Fibroblast of lung (primary cell): ENCODE measurements around the gene C17orf78. TPM values are rescaled to one million over a fixed set of nuclear protein-coding genes. Genes with fewer than 3 reads are reported as not detected.

Source experiments
- DNase-seq, 2 donors: peaks; one replicate each; pipeline versions ENCODE4 v3.0.0 to v3.0.0-alpha.2; 2010; ENCODE audit warnings: low read depth in 2 of 2
- H2AFZ ChIP-seq: 2 replicates; pipeline ENCODE4 v1.5.1; 2012; ENCODE audit warnings: low read length, control low read depth, inconsistent platforms
- H3K27ac ChIP-seq: 2 replicates; pipeline ENCODE4 v1.5.1; 2011; ENCODE audit warnings: low read length, control low read depth; ENCODE audit not compliant: insufficient read depth
- H3K27me3 ChIP-seq: 2 replicates; pipeline ENCODE4 v1.5.1; 2011; ENCODE audit warnings: mild to moderate bottlenecking, low read length; ENCODE audit not compliant: control insufficient read depth, insufficient read depth
- H3K36me3 ChIP-seq: 2 replicates; pipeline ENCODE4 v1.5.1; 2011; ENCODE audit warnings: low read length; ENCODE audit not compliant: control insufficient read depth, insufficient read depth
- H3K4me1 ChIP-seq: 2 replicates; pipeline ENCODE4 v1.5.1; 2011; ENCODE audit warnings: low read length; ENCODE audit not compliant: control insufficient read depth, insufficient read depth; ENCODE audit errors: extremely low read depth
- H3K4me2 ChIP-seq: 2 replicates; pipeline ENCODE4 v1.5.1; 2011; ENCODE audit warnings: low read length, control low read depth; ENCODE audit not compliant: insufficient read depth; ENCODE audit errors: extremely low read depth
- H3K4me3 ChIP-seq, 4 experiments: fragments of 200-600 bp in 1 of 4; sonication (generic) in 1 of 4; replicated peaks in 1 of 4; 2 replicates each; pipeline ENCODE4 v1.5.1; 2011 to 2016; ENCODE audit warnings: low read length in 4 of 4, low read depth in 3 of 4, mild to moderate bottlenecking in 3 of 4, control low read depth in 2 of 4, inconsistent platforms in 1 of 4, mixed read lengths in 1 of 4; ENCODE audit not compliant: insufficient read depth in 1 of 4; ENCODE audit errors: control extremely low read depth in 1 of 4
- H3K79me2 ChIP-seq: 2 replicates; pipeline ENCODE4 v1.5.1; 2012; ENCODE audit warnings: mild to moderate bottlenecking, low read length, inconsistent platforms; ENCODE audit not compliant: control insufficient read depth, insufficient read depth
- H3K9ac ChIP-seq: 2 replicates; pipeline ENCODE4 v1.5.1; 2011; ENCODE audit warnings: mild to moderate bottlenecking, low read length, control low read depth; ENCODE audit not compliant: insufficient read depth
- H3K9me3 ChIP-seq: 2 replicates; pipeline ENCODE4 v1.5.1; 2012; ENCODE audit warnings: low read depth, low read length; ENCODE audit not compliant: control insufficient read depth, insufficient read depth
- H4K20me1 ChIP-seq: 2 replicates; pipeline ENCODE4 v1.5.1; 2011; ENCODE audit warnings: low read length; ENCODE audit not compliant: control insufficient read depth, insufficient read depth; ENCODE audit errors: extremely low read depth
- CTCF ChIP-seq, 2 donors: IDR thresholded peaks in 1 of 2; conservative IDR thresholded peaks in 1 of 2; 1 replicate in 1 of 2; 2 replicates in 1 of 2; pipeline ENCODE4 v1.5.1; 2011 to 2012; ENCODE audit warnings: low read length in 2 of 2, control low read depth in 1 of 2, inconsistent platforms in 1 of 2, low read depth in 1 of 2, mild to moderate bottlenecking in 1 of 2
- EZH2 ChIP-seq: IDR thresholded peaks from 2 replicates; pipeline ENCODE4 v1.5.1; 2012; ENCODE audit warnings: low read length, control low read depth, mild to moderate bottlenecking; ENCODE audit errors: missing control alignments
- polyA plus RNA-seq, 2 donors: library from polyadenylated mRNA; depleted of rRNA in 1 of 2; stranded (reverse) in 1 of 2; unstranded in 1 of 2; fragments of >200 nt; gene quantifications; 2 replicates each; pipeline ENCODE4 v1.2.1, GENCODE V29; 2011 to 2012; ENCODE audit warnings: missing spikeins in 1 of 2
- total RNA-seq: library from RNA; depleted of rRNA; stranded (reverse); fragments of >200 nt; gene quantifications from 2 replicates; pipeline ENCODE4 v1.2.1, GENCODE V29; 2014

Gene C17orf78
- total and polyA plus RNA-seq, 2 donors (not counting 1 experiment from before 2014, with no cell fraction given), result not detected

- H4K20me1 ChIP-seq, result no peaks in the 10 kb centered on the region
- TF ChIP-seq CTCF (conservative IDR thresholded peaks at IDR 0.05 in 1 of 2, IDR thresholded peaks at IDR 0.05 in 1 of 2; ENCODE audit: low read depth in 1 of 2, low read length in 2 of 2) (no peak), EZH2 (no peak)
- peaks cover 3% of the 10 kb centered on the region for H3K36me3 ChIP-seq
- no peak overlapping the region for H3K4me2 ChIP-seq
- no peak overlapping the region for H3K4me3 ChIP-seq
- no peaks in the 10 kb centered on the region for H3K27me3 ChIP-seq
- H3K79me2 ChIP-seq, result no peaks in the 10 kb centered on the region
- H3K9ac ChIP-seq, result no peak overlapping the region
- no peak overlapping the region for H2AFZ ChIP-seq
- DNase-seq, result peak; percentile 59 to 69
- peak overlapping the region; percentile 47 for H3K27ac ChIP-seq
- H3K9me3 ChIP-seq, result no peaks in the 10 kb centered on the region
- H3K4me1 ChIP-seq, result no peaks in the 10 kb centered on the region
Observed at GRCh38 chr17:37430051-37430627, 54.4 kb downstream of the C17orf78 start.

GRCh38 chr17:37432671-37433070 is 56.9 kb downstream of the C17orf78 start:
- Histone ChIP-seq H3K4me3 (no peak overlapping the region), H3K9ac (no peak overlapping the region), H3K4me1 (no peaks in the 10 kb centered on the region), H3K4me2 (no peak overlapping the region), H3K36me3 (peaks cover 1% of the 10 kb centered on the region), H2AFZ (no peak overlapping the region), H3K79me2 (no peaks in the 10 kb centered on the region), H3K27ac (no peak overlapping the region), H3K27me3 (no peaks in the 10 kb centered on the region), H3K9me3 (no peaks in the 10 kb centered on the region), H4K20me1 (no peaks in the 10 kb centered on the region)
- no peak for DNase-seq
- TF ChIP-seq CTCF (conservative IDR thresholded peaks at IDR 0.05 in 1 of 2, IDR thresholded peaks at IDR 0.05 in 1 of 2; ENCODE audit: low read depth in 1 of 2, low read length in 2 of 2), result no peak
- TF ChIP-seq EZH2, result no peak

- TF ChIP-seq CTCF (conservative IDR thresholded peaks at IDR 0.05 in 1 of 2, IDR thresholded peaks at IDR 0.05 in 1 of 2; ENCODE audit: low read depth in 1 of 2, low read length in 2 of 2), result no peak
- Histone ChIP-seq H4K20me1 (no peaks in the 10 kb centered on the region), H3K27me3 (no peaks in the 10 kb centered on the region), H3K4me2 (no peak overlapping the region), H3K27ac (no peak overlapping the region), H3K9me3 (no peaks in the 10 kb centered on the region), H3K4me3 (no peak overlapping the region), H3K4me1 (no peaks in the 10 kb centered on the region), H3K36me3 (peaks cover 6% of the 10 kb centered on the region), H3K79me2 (no peaks in the 10 kb centered on the region), H3K9ac (no peak overlapping the region), H2AFZ (no peak overlapping the region)
- DNase-seq, result no peak
Observed at GRCh38 chr17:37438141-37438540, 62.4 kb downstream of the C17orf78 start.
